GM13977 (cell line): ENCODE data around the gene SDCBP2.

Experiments used
- DNase-seq: peaks from one replicate; pipeline ENCODE4 v3.0.0; 2012; ENCODE audit warnings: low spot score
- in situ Hi-C: fragments of 300-500 bp; cut with MboI; formaldehyde crosslinking; loops from one replicate; pipeline ENCODE4 v1.12.0; 2022; ENCODE audit warnings: low sequenced_read_pairs, low pct_unique_long_range_greater_than_20kb, mixed read lengths, inconsistent platforms; ENCODE audit not compliant: unreplicated experiment
- TF ChIP-seq, protein P1 (sequence below): IDR thresholded peaks from 2 replicates; pipeline ENCODE4 v1.5.1; 2012; ENCODE audit warnings: mild to moderate bottlenecking, control low read depth; ENCODE audit not compliant: insufficient read depth; ENCODE audit errors: extremely low read depth, missing control alignments

SDCBP2 gene

DNA sequence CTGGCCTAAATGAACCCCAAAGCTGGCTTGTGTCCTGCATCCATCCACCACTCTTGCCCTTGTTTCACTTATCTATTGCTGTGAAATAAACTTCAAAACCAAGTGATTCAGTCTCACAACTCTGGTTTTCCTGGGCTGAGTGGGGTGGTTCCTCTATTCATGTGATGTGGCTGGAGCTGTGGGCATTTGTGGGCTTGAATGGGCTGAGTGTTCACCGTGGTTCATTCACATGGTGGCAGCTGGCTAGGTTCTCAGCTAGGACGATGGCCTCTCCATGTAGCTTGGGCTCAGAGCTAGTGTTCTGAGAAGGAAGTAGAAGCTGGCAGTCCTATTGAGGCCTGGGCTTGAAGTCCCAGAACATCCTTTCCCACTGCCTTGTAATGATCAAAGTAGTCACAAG is 33.5 kb upstream of the SDCBP2 start:
- no peak for DNase-seq
- TF ChIP-seq, protein P1, sequence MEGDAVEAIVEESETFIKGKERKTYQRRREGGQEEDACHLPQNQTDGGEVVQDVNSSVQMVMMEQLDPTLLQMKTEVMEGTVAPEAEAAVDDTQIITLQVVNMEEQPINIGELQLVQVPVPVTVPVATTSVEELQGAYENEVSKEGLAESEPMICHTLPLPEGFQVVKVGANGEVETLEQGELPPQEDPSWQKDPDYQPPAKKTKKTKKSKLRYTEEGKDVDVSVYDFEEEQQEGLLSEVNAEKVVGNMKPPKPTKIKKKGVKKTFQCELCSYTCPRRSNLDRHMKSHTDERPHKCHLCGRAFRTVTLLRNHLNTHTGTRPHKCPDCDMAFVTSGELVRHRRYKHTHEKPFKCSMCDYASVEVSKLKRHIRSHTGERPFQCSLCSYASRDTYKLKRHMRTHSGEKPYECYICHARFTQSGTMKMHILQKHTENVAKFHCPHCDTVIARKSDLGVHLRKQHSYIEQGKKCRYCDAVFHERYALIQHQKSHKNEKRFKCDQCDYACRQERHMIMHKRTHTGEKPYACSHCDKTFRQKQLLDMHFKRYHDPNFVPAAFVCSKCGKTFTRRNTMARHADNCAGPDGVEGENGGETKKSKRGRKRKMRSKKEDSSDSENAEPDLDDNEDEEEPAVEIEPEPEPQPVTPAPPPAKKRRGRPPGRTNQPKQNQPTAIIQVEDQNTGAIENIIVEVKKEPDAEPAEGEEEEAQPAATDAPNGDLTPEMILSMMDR, result no peak
- in situ Hi-C loops, result no loop called here

DNA sequence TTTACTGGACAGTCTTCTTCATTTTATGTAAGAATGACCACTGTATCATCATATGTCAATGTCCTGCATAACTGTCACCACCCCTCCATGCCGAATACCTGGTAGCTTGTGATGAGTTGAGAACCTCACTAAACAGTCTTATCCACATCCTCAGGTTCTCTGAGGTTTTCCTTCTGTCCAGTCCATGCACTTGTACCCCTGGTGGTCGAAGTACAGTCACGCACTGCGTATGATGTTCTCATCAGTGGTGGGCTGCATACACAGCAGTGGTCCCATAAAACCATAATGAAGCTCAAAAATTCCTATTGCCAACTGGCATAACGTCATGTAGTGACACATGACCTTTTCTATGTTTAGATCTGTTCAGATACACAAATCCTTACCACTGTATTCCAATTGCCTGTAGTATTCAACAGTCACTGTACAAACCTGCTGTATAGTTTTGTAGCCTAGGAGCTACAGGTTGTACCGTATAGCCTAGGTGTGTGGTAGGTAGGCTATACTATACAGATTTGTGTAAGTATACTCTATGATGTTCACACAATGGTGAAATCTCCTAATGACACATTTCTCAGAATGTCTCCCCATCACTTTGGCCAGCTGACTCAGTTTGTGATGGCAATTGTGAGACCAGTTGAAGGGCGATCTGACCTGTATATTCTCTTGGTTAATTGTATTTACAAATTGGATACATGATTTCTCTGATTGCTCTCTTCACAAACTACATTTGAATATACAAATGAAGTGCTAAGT is 31.3 kb upstream of the SDCBP2 start:
- in situ Hi-C loops, result no loop called here
- TF ChIP-seq, protein P1, result no peak
- DNase-seq, result no peak

GRCh38 chr20:1357921-1358671 is 29.2 kb upstream of the SDCBP2 start:
- no peak for DNase-seq
- in situ Hi-C loops, result no loop called here

GRCh38 chr20:1353956-1354355 is 25.0 kb upstream of the SDCBP2 start:
- in situ Hi-C loops, result no loop called here
- no peak for DNase-seq
- TF ChIP-seq, protein P1, result no peak

More at GRCh38 chr20:1357921-1358671, 29.2 kb upstream of the SDCBP2 start:
- TF ChIP-seq, protein P1, result no peak

DNA sequence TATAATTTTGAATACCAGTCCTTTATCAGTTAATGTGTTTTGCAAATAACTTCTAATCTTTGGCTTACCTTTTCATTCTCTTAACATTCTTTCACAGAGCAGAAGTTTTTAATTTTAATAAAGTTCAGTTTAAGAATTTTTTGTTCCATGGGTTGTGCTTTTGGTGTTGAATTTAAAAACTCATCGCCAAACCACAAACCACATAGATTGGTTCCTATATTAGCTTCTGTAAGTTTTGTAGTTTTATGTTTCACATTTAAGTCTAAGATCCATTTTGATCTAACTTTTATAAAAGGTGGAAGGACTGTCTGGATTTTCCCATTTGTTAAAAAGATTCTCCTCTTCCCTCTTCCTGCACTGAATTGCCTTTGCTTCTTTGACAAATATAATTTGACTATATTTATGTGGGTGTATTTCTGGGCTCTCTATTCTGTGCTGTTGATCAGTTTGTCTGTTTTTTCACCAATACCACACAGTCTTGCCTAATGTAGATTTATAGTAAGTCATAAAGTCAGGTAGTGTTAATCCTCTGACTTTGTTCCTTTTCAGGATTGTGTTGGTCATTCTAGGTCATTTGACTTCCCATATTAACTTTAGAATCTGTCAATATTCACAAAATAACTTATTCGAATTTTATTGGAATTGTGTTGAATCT is 17.5 kb upstream of the SDCBP2 start:
- TF ChIP-seq, protein P1, result no peak
- in situ Hi-C loops, result no loop called here
- DNase-seq, result no peak

- no peak for DNase-seq
- TF ChIP-seq, protein P1, result no peak
- in situ Hi-C loops, result no loop called here
These were observed 16.8 kb upstream of the SDCBP2 start for GRCh38 chr20:1345756-1346093.
